GM12872 (cell line): ENCODE data around the gene TMCO1.

Source experiments
- CTCF ChIP-seq: IDR thresholded peaks from 3 replicates; pipeline ENCODE4 v1.5.1; 2011; ENCODE audit warnings: low read depth, mild to moderate bottlenecking, low read length, moderate library complexity; ENCODE audit not compliant: insufficient read depth

The TMCO1 gene

GRCh38 chr1:165686971-165687433 is 81.7 kb downstream of the TMCO1 start:
- no peak for TF ChIP-seq CTCF

- TF ChIP-seq CTCF = peak; percentile 27; the same call in 2 of the 3 replicates
These were observed 82.3 kb downstream of the TMCO1 start for GRCh38 chr1:165686121-165686970.

- no peak for TF ChIP-seq CTCF
These were observed 84.7 kb downstream of the TMCO1 start for GRCh38 chr1:165683848-165684485.

- no peak for TF ChIP-seq CTCF
These were observed 88.4 kb downstream of the TMCO1 start for GRCh38 chr1:165680303-165680702.

GRCh38 chr1:165679282-165680036 is 89.2 kb downstream of the TMCO1 start:
- TF ChIP-seq CTCF = no peak

- no peak for TF ChIP-seq CTCF
These were observed 90.2 kb downstream of the TMCO1 start for GRCh38 chr1:165678509-165678908.
